ENCODE results near the gene HNRNPDL.
"Not testable (repeated sequence)": the region's sequence is repeated elsewhere in the genome, so short reads cannot be mapped to it uniquely, and the experiment has no call there.

The HNRNPDL gene

GRCh38 chr4:82397527-82397926, 32.7 kb downstream of the HNRNPDL start:
- Histone ChIP-seq H3K36me3 (replicated peaks) (no peaks in the 10 kb centered on the region), H3K9me3 (no peaks in the 10 kb centered on the region), H3K27me3 (ENCODE audit: low read depth) (no peaks in the 10 kb centered on the region), H3K4me1 (no peaks in the 10 kb centered on the region), H3K4me3 (no peak overlapping the region)
- no peak for DNase-seq (ENCODE audit: low spot score in 2 of 2)
- in situ Hi-C loops (cut with MboI; ENCODE audit: low sequenced_read_pairs) = no loop called here

DNA sequence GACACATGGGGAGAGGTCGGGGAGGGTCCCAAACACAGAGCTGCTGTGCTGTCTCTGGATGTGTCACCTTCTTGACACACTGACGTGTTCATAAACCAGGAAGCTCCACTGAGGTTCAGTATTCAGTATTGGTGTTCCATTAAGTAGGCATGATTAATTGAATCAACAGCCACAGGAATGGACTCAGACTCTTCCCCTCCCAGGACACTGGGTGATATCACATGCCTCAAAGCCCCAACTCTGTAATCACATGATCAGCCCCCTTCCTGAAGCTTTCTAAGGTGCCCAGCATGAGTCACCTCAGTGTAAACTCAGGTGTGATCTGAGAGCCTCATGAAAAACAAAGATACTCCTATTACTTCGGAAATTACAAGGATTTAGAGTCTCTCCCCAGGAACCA, 35.4 kb downstream of the HNRNPDL start:
- in situ Hi-C loops (cut with MboI; ENCODE audit: low sequenced_read_pairs) = no loop called here

GRCh38 chr4:82390061-82390460, 40.2 kb downstream of the HNRNPDL start:
- H3K4me3 ChIP-seq; DNase-seq (ENCODE audit: low spot score in 2 of 2); in situ Hi-C loops (cut with MboI; ENCODE audit: low sequenced_read_pairs): not testable (repeated sequence)

More for the DNA sequence above, 35.4 kb downstream of the HNRNPDL start:
- Histone ChIP-seq H3K36me3 (replicated peaks) (no peaks in the 10 kb centered on the region), H3K27me3 (ENCODE audit: low read depth) (no peaks in the 10 kb centered on the region), H3K4me3 (no peak overlapping the region), H3K4me1 (no peaks in the 10 kb centered on the region), H3K9me3 (no peaks in the 10 kb centered on the region)
- DNase-seq (ENCODE audit: low spot score in 2 of 2) = no peak

DNA sequence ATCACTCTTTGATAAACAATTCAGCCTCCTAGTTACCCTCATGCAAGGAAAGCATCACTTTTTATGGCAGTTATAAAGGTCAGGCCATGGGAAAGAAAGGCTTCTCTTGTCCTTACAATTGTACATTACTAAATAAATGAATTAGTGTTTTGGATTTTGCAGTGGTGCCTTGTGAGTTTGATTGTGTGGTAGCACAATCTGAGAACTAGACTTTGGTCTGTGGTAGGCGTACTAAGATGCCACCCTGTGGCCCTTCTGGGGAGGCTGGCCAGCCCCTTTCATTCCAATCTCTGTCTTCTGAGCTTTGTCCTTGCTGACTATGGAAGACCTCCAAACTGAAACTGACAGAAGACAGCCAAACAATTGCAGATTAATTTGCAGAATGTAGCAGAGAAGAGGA, 41.9 kb downstream of the HNRNPDL start:
- Histone ChIP-seq H3K36me3 (replicated peaks) (no peaks in the 10 kb centered on the region; the same call in 1 of the 2 replicates), H3K9me3 (peaks cover 4% of the 10 kb centered on the region; the same call in 1 of the 2 replicates), H3K27me3 (ENCODE audit: low read depth) (no peaks in the 10 kb centered on the region), H3K4me3 (no peak overlapping the region), H3K4me1 (no peaks in the 10 kb centered on the region)
- DNase-seq (ENCODE audit: low spot score in 2 of 2) = no peak
- in situ Hi-C loops (cut with MboI; ENCODE audit: low sequenced_read_pairs) = no loop called here

More at GRCh38 chr4:82390061-82390460, 40.2 kb downstream of the HNRNPDL start:
- not testable (repeated sequence) for H3K36me3 ChIP-seq (replicated peaks); H3K9me3 ChIP-seq; H3K27me3 ChIP-seq (ENCODE audit: low read depth); H3K4me1 ChIP-seq

DNA sequence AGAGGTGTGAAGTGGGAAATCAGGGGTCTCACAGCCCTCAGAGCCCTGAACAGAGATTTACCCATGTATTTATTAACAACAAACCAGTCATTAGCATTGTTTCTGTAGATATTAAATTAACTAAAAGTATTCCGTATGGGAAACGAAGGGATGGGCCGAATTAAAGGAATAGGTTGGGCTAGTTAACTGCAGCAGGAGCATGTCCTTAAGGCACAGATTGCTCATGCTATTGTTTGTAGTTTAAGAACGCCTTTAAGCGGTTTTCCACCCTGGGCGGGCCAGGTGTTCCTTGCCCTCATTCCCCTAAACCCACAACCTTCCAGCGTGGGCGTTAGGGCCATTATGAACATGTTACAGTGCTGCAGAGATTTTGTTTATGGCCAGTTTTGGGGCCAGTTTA, 44.0 kb downstream of the HNRNPDL start:
- H3K36me3 ChIP-seq (replicated peaks); H3K9me3 ChIP-seq; H3K4me1 ChIP-seq; DNase-seq (ENCODE audit: low spot score in 2 of 2); H3K4me3 ChIP-seq; H3K27me3 ChIP-seq (ENCODE audit: low read depth); in situ Hi-C loops (cut with MboI; ENCODE audit: low sequenced_read_pairs): not testable (repeated sequence)

DNA sequence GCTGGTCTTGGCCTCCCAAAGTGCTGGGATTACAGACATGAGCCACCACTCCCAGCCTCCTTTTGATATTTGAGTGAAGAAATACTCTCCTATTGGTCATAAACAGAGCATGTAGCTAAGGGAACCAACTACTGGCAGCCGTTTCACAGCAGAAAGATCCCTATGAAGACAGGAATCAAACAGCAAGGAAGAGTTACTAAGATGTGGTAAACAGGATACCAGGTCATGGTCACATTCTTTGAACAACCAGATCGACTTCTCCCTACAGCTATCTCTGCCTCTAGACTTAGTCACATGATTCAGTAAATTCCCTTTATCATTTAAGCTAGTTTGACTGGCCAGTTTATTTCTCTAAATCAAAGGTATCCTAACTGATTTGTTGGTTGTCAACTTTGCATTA, 47.5 kb downstream of the HNRNPDL start:
- H3K36me3 ChIP-seq (replicated peaks) = no peaks in the 10 kb centered on the region; the same call in 1 of the 2 replicates
- in situ Hi-C loops (cut with MboI; ENCODE audit: low sequenced_read_pairs) = loop anchor here (5.0 kb wide), 1 partner anchor 35 kb away; no protein-coding TSS in a partner anchor
- peaks cover 4% of the 10 kb centered on the region; the same call in 1 of the 2 replicates for H3K9me3 ChIP-seq
- H3K4me3 ChIP-seq = no peak overlapping the region
- no peaks in the 10 kb centered on the region for H3K27me3 ChIP-seq (ENCODE audit: low read depth)
- DNase-seq (ENCODE audit: low spot score in 2 of 2) = no peak
- no peaks in the 10 kb centered on the region for H3K4me1 ChIP-seq

- Histone ChIP-seq H3K4me3 (no peak overlapping the region), H3K36me3 (replicated peaks) (no peaks in the 10 kb centered on the region; the same call in 1 of the 2 replicates), H3K27me3 (ENCODE audit: low read depth) (no peaks in the 10 kb centered on the region), H3K4me1 (no peaks in the 10 kb centered on the region), H3K9me3 (peaks cover 4% of the 10 kb centered on the region; the same call in 1 of the 2 replicates)
- in situ Hi-C loops (cut with MboI; ENCODE audit: low sequenced_read_pairs) = loop anchor here (5.0 kb wide), 1 partner anchor 36 kb away; no protein-coding TSS in a partner anchor
- no peak for DNase-seq (ENCODE audit: low spot score in 2 of 2)
Observed at GRCh38 chr4:82381661-82382296, 48.5 kb downstream of the HNRNPDL start.

DNA sequence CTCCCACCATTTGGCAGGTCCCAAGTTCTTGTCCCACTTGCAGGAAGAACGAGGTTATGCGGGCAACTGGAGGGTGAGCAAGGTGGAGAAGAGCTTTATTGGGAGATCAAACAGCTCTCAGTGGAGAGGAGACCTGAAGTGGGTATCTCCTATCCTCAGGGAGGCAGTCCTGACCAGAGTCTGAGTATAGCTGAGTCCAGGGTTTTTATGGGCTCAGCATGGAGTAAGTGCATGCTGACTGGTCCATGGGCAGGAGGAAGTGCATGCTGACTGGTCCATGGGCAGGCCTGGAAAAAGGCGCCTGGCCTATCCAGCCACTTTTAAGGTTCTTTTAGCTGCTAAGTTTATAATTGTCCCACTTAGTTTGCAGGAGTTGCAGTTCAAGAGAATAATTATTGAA, 49.0 kb downstream of the HNRNPDL start:
- Histone ChIP-seq H3K36me3 (replicated peaks) (no peaks in the 10 kb centered on the region; the same call in 1 of the 2 replicates), H3K9me3 (peaks cover 4% of the 10 kb centered on the region; the same call in 1 of the 2 replicates)
- in situ Hi-C loops (cut with MboI; ENCODE audit: low sequenced_read_pairs) = loop anchor here (5.0 kb wide), 1 partner anchor 36 kb away; no protein-coding TSS in a partner anchor

DNA sequence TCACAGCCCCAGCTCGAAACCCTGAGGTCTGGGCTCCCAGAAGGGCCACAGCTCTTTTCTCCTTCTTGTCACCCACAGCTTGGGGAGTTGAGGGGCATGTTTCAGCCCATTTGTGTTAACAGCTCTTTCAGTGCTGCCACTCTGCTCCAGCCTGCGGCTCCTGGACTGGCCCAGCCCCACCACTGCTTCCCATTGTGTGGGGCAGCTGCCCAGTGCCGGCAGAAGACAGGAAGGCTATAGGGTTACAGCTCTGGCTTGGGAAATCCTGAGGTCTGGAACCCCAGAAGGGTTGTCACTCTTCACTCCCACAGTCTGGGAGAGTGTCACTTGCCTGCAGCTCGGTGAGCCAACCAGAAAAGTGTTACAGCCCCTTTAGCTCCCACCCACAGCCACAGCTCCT, 49.4 kb downstream of the HNRNPDL start:
- no peak overlapping the region for H3K4me3 ChIP-seq
- H3K9me3 ChIP-seq = peaks cover 3% of the 10 kb centered on the region; the same call in 1 of the 2 replicates
- H3K4me1 ChIP-seq = peaks cover 1% of the 10 kb centered on the region; the same call in 1 of the 2 replicates
- in situ Hi-C loops (cut with MboI; ENCODE audit: low sequenced_read_pairs) = loop anchor here (5.0 kb wide), 1 partner anchor 36 kb away; no protein-coding TSS in a partner anchor
- H3K36me3 ChIP-seq (replicated peaks) = no peaks in the 10 kb centered on the region; the same call in 1 of the 2 replicates
- no peaks in the 10 kb centered on the region for H3K27me3 ChIP-seq (ENCODE audit: low read depth)
- no peak for DNase-seq (ENCODE audit: low spot score in 2 of 2)

More for the DNA sequence above, 49.0 kb downstream of the HNRNPDL start:
- Histone ChIP-seq H3K27me3 (ENCODE audit: low read depth) (no peaks in the 10 kb centered on the region), H3K4me1 (no peaks in the 10 kb centered on the region), H3K4me3 (no peak overlapping the region)
- DNase-seq (ENCODE audit: low spot score in 2 of 2) = no peak

- no peak overlapping the region for H3K4me3 ChIP-seq
- in situ Hi-C loops (cut with MboI; ENCODE audit: low sequenced_read_pairs) = loop anchor here (5.0 kb wide), 1 partner anchor 37 kb away; no protein-coding TSS in a partner anchor
- no peaks in the 10 kb centered on the region for H3K9me3 ChIP-seq
- H3K36me3 ChIP-seq (replicated peaks) = no peaks in the 10 kb centered on the region; the same call in 1 of the 2 replicates
- no peak for DNase-seq (ENCODE audit: low spot score in 2 of 2)
- H3K4me1 ChIP-seq = peaks cover 4% of the 10 kb centered on the region; the same call in 1 of the 2 replicates
- H3K27me3 ChIP-seq (ENCODE audit: low read depth) = no peaks in the 10 kb centered on the region
Observed at GRCh38 chr4:82380344-82380743, 49.9 kb downstream of the HNRNPDL start.

DNA sequence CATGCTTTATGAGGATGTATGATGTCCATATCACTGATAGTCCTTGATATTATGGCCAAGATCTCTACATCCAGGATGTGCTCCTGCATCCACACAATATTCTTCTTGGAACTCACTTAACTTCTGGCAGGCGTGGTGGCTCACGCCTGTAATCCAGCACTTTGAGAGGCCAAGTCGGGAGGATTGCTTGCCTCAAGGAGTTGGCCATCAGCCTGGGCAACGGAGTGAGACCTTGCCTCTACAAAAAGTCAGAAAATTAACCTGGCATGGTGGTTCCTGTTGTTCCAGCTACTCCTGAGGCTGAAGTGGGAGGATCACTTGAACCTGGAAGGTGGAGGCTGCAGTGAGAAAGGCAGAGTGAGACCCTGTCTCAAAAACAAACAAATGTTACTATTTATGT, 54.2 kb downstream of the HNRNPDL start:
- no peaks in the 10 kb centered on the region for H3K9me3 ChIP-seq
- DNase-seq (ENCODE audit: low spot score in 2 of 2) = no peak
- in situ Hi-C loops (cut with MboI; ENCODE audit: low sequenced_read_pairs) = no loop called here
- H3K4me3 ChIP-seq = no peak overlapping the region
- peaks cover 5% of the 10 kb centered on the region for H3K4me1 ChIP-seq
- H3K36me3 ChIP-seq (replicated peaks) = peaks cover 24% of the 10 kb centered on the region
- no peaks in the 10 kb centered on the region for H3K27me3 ChIP-seq (ENCODE audit: low read depth)

DNA sequence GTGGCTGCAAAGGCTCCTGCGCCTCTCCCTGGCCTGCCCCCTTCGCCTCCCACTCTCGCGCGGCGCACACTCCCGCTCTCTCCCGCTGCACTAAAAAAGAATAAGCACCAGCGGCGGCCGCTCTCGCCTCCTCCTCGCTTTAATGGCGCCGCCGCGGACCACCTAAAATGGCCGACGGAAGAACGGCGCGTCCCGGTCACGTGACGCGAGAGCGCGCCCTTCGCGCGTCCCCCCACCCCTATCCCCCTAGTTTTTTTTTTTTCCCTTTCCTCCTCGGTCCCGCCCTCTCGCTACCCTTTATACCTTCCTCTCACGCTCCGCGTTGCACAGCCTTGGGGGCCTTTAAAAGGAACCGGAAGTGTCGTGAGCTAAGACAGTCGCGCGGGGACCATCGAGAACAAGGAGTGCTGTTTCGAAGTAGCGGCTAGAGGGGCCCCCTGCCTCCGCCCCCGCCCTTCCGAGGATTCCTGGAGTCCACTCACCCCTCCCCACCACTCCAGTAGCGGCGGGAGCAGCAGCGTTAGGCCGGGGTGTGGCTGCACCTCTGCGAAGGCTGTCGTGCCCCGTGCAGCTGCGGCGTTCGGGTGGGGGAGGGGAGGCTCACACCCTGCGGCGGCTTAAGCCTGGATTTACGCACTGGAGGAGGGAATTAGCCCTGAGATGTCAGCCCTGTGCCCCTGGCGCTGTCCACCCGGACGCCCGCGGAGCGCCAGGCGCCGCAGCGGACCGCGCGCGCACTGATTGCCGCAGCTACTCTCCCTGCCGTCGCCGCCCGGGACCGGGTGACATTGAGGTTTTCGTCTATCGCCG, 56.2 kb downstream of the HNRNPDL start, which contains the start of gene HNRNPD:
Gene HNRNPD, minus strand, starts transcription at position 176 of the 810 bp plus-strand sequence. CDS start 313 bp downstream, outside the sequence.
- Histone ChIP-seq H3K4me3 (peak within 1 kb of the TSS; percentile 99), H3K4me1 (peaks cover 18% of the 10 kb centered on the region), H3K9me3 (no peaks in the 10 kb centered on the region), H3K36me3 (replicated peaks) (peaks cover 42% of the 10 kb centered on the region), H3K27me3 (ENCODE audit: low read depth) (no peaks in the 10 kb centered on the region)
- in situ Hi-C loops (cut with MboI; ENCODE audit: low sequenced_read_pairs) = no loop called here
- DNase-seq (ENCODE audit: low spot score in 2 of 2) = peak; percentile 99

- Histone ChIP-seq H3K27me3 (ENCODE audit: low read depth) (no peaks in the 10 kb centered on the region), H3K4me3 (peak overlapping the region; percentile 99), H3K9me3 (no peaks in the 10 kb centered on the region), H3K4me1 (peaks cover 23% of the 10 kb centered on the region), H3K36me3 (replicated peaks) (peaks cover 48% of the 10 kb centered on the region)
- in situ Hi-C loops (cut with MboI; ENCODE audit: low sequenced_read_pairs) = no loop called here
- DNase-seq (ENCODE audit: low spot score in 2 of 2) = no peak
Observed at GRCh38 chr4:82373486-82373815, 56.8 kb downstream of the HNRNPDL start.
